ENCODE data around the gene MCUB. TPM values are rescaled to one million over a fixed set of nuclear protein-coding genes. Genes with fewer than 3 reads are reported as not detected.

Gene MCUB
- total RNA-seq, 1 experiment from 2014 or later: 18.6 TPM

DNA sequence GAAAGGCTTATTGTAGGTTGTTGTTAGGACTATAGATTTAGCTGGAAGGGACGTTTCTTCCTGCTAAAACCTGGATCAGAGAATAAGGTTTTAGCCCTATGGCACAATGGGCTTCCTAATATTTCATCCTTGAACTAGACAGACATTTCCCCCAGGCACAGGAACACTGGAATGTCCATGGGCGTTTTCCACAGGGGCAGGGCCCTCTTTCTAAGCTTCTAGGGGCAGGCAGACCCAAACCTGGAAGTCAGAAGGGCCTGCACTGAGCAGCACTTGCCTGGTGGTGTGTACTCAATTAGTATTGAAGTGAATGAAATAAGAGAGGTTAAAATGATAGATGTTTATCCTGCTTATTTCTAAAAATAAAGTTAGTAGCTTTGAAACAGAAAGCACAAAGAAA lies 102.1 kb downstream of the MCUB start:
- Histone ChIP-seq H3K4me1 (ENCODE audit: control insufficient read depth in 1 of 2, insufficient read depth in 2 of 2, low read length in 2 of 2) (no peaks in the 10 kb centered on the region), H3K36me3 (ENCODE audit: control insufficient read depth in 1 of 2, insufficient read depth in 2 of 2, low read length in 2 of 2) (no peaks in the 10 kb centered on the region), H2AFZ (ENCODE audit: low read depth, low read length, poor library complexity, severe bottlenecking) (no peak overlapping the region), H3K27me3 (ENCODE audit: insufficient read depth, low read length) (no peaks in the 10 kb centered on the region), H3K4me2 (ENCODE audit: low read length) (no peak overlapping the region), H3K4me3 (replicated peaks in 1 of 2; ENCODE audit: low read depth in 1 of 2, low read length in 2 of 2) (no peak overlapping the region), H3K9ac (ENCODE audit: low read length) (no peak overlapping the region), H3K79me2 (ENCODE audit: insufficient read depth, low read length) (no peaks in the 10 kb centered on the region), H3K27ac (ENCODE audit: low read depth, low read length) (no peak overlapping the region), H3K9me3 (ENCODE audit: control insufficient read depth in 1 of 2, insufficient read depth in 1 of 2, low read depth in 1 of 2, low read length in 2 of 2) (no peaks in the 10 kb centered on the region), H4K20me1 (ENCODE audit: insufficient read depth) (no peaks in the 10 kb centered on the region), H3K9me2 (ENCODE audit: insufficient read depth) (no peaks in the 10 kb centered on the region)
- ChIA-PET POLR2A (no interaction called here), RAD21 (ENCODE audit: low non-redundant PET in 1 of 2, low total read pairs in 2 of 2, uncharacterized antibody in 2 of 2, unreplicated experiment in 2 of 2) (no interaction called here), CTCF (no interaction called here)
- ATAC-seq: no peak
- TF ChIP-seq ELF1 (IDR thresholded peaks at IDR 0.05; ENCODE audit: borderline replicate concordance, low read depth) (no peak), ZNF274 (IDR thresholded peaks at IDR 0.05; ENCODE audit: low read depth, low read length) (no peak), EZH2 (IDR thresholded peaks at IDR 0.05) (no peak), CBX3 (IDR thresholded peaks at IDR 0.05; ENCODE audit: low read depth) (no peak), SP1 (IDR thresholded peaks at IDR 0.05; ENCODE audit: low read depth) (no peak), FOSL1 (IDR thresholded peaks at IDR 0.05; ENCODE audit: low read depth) (no peak), SIN3A (IDR thresholded peaks at IDR 0.05; ENCODE audit: low read depth) (no peak), ZFX (IDR thresholded peaks at IDR 0.05) (no peak)
- TF ChIP-seq, protein P1, sequence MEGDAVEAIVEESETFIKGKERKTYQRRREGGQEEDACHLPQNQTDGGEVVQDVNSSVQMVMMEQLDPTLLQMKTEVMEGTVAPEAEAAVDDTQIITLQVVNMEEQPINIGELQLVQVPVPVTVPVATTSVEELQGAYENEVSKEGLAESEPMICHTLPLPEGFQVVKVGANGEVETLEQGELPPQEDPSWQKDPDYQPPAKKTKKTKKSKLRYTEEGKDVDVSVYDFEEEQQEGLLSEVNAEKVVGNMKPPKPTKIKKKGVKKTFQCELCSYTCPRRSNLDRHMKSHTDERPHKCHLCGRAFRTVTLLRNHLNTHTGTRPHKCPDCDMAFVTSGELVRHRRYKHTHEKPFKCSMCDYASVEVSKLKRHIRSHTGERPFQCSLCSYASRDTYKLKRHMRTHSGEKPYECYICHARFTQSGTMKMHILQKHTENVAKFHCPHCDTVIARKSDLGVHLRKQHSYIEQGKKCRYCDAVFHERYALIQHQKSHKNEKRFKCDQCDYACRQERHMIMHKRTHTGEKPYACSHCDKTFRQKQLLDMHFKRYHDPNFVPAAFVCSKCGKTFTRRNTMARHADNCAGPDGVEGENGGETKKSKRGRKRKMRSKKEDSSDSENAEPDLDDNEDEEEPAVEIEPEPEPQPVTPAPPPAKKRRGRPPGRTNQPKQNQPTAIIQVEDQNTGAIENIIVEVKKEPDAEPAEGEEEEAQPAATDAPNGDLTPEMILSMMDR (IDR thresholded peaks at IDR 0.05 in 2 of 3, conservative IDR thresholded peaks at IDR 0.05 in 1 of 3; ENCODE audit: borderline replicate concordance in 1 of 3, insufficient read depth in 1 of 3, low read depth in 2 of 3, low read length in 2 of 3): no peak
- BruUV-seq (replicated peaks): no TSS peak
- DNase-seq (ENCODE audit: low read depth, low spot score): no peak
- intact Hi-C loops (cut with micrococcal nuclease): no loop called here

DNA sequence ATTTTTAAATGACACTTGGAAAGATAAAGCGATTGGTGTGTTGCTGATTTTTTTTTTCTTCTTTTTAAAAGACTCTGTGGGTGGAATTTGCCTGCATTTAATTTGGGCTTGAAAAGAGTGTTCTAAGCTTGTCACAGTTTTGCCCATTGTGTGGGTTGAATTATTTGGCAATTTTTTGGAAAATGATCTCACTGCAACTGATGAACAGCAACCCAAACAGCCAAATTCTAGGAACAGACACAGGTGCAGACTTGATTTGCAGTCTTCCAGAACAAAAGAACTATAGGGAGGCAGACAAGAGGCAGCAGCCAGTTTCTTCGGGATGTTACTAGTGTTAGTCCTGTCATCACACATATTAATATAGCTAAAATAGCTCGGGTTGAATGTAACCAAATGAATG lies 102.7 kb downstream of the MCUB start:
- no TSS peak for BruUV-seq (replicated peaks)
- Histone ChIP-seq H3K36me3 (ENCODE audit: control insufficient read depth in 1 of 2, insufficient read depth in 2 of 2, low read length in 2 of 2) (no peaks in the 10 kb centered on the region), H3K9me2 (ENCODE audit: insufficient read depth) (no peaks in the 10 kb centered on the region), H4K20me1 (ENCODE audit: insufficient read depth) (no peaks in the 10 kb centered on the region), H2AFZ (ENCODE audit: low read depth, low read length, poor library complexity, severe bottlenecking) (no peak overlapping the region), H3K4me3 (replicated peaks in 1 of 2; ENCODE audit: low read depth in 1 of 2, low read length in 2 of 2) (no peak overlapping the region), H3K27me3 (ENCODE audit: insufficient read depth, low read length) (no peaks in the 10 kb centered on the region), H3K9me3 (ENCODE audit: control insufficient read depth in 1 of 2, insufficient read depth in 1 of 2, low read depth in 1 of 2, low read length in 2 of 2) (no peaks in the 10 kb centered on the region), H3K27ac (ENCODE audit: low read depth, low read length) (no peak overlapping the region), H3K9ac (ENCODE audit: low read length) (no peak overlapping the region), H3K4me1 (ENCODE audit: control insufficient read depth in 1 of 2, insufficient read depth in 2 of 2, low read length in 2 of 2) (no peaks in the 10 kb centered on the region), H3K4me2 (ENCODE audit: low read length) (no peak overlapping the region), H3K79me2 (ENCODE audit: insufficient read depth, low read length) (no peaks in the 10 kb centered on the region)
- intact Hi-C loops (cut with micrococcal nuclease): no loop called here
- ChIA-PET RAD21 (ENCODE audit: low non-redundant PET in 1 of 2, low total read pairs in 2 of 2, uncharacterized antibody in 2 of 2, unreplicated experiment in 2 of 2) (no interaction called here), CTCF (no interaction called here), POLR2A (no interaction called here)
- ATAC-seq (no peak), DNase-seq (ENCODE audit: low read depth, low spot score) (no peak)
- TF ChIP-seq EZH2 (IDR thresholded peaks at IDR 0.05) (no peak), POLR2A (IDR thresholded peaks at IDR 0.05; ENCODE audit: borderline replicate concordance, extremely low read depth, insufficient read depth, insufficient read length) (no peak), SIN3A (IDR thresholded peaks at IDR 0.05; ENCODE audit: low read depth) (no peak), TCF7L2 (IDR thresholded peaks at IDR 0.05; ENCODE audit: borderline replicate concordance, extremely low read depth, insufficient read depth, insufficient read length) (no peak), JUND (IDR thresholded peaks at IDR 0.05) (no peak), SP1 (IDR thresholded peaks at IDR 0.05; ENCODE audit: low read depth) (no peak), ZNF274 (IDR thresholded peaks at IDR 0.05; ENCODE audit: low read depth, low read length) (no peak), FOSL1 (IDR thresholded peaks at IDR 0.05; ENCODE audit: low read depth) (no peak), ELF1 (IDR thresholded peaks at IDR 0.05; ENCODE audit: borderline replicate concordance, low read depth) (no peak), SRF (IDR thresholded peaks at IDR 0.05; ENCODE audit: low read depth) (no peak), YY1 (IDR thresholded peaks at IDR 0.05; ENCODE audit: extremely low read depth, insufficient replicate concordance, low read depth, low read length) (no peak), CEBPB (IDR thresholded peaks at IDR 0.05; ENCODE audit: low read depth) (no peak), EZH2phosphoT487 (IDR thresholded peaks at IDR 0.05; ENCODE audit: borderline replicate concordance) (no peak)
- TF ChIP-seq, protein P2, sequence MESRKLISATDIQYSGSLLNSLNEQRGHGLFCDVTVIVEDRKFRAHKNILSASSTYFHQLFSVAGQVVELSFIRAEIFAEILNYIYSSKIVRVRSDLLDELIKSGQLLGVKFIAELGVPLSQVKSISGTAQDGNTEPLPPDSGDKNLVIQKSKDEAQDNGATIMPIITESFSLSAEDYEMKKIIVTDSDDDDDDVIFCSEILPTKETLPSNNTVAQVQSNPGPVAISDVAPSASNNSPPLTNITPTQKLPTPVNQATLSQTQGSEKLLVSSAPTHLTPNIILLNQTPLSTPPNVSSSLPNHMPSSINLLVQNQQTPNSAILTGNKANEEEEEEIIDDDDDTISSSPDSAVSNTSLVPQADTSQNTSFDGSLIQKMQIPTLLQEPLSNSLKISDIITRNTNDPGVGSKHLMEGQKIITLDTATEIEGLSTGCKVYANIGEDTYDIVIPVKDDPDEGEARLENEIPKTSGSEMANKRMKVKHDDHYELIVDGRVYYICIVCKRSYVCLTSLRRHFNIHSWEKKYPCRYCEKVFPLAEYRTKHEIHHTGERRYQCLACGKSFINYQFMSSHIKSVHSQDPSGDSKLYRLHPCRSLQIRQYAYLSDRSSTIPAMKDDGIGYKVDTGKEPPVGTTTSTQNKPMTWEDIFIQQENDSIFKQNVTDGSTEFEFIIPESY (IDR thresholded peaks at IDR 0.05; ENCODE audit: extremely low read depth, insufficient replicate concordance, low read length): no peak
- TF ChIP-seq, protein P3, sequence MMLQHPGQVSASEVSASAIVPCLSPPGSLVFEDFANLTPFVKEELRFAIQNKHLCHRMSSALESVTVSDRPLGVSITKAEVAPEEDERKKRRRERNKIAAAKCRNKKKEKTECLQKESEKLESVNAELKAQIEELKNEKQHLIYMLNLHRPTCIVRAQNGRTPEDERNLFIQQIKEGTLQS (IDR thresholded peaks at IDR 0.05): no peak
